ENCODE measurements around the gene PTH2. TPM values are rescaled to one million over a fixed set of nuclear protein-coding genes. Genes with fewer than 3 reads are reported as not detected.

PTH2 gene
- total RNA-seq, 1 donor from 2014 or later, result not detected

Other genes starting within 250 kb of the PTH2 start
- gene SLC6A16, start 98.2 kb downstream of the PTH2 start, total RNA-seq, result not detected
- 7.8 TPM for gene CD37, start 88.0 kb downstream of the PTH2 start, total RNA-seq
- gene TEAD2, start 61.0 kb downstream of the PTH2 start, total RNA-seq, result 31.3 TPM
- 0.52 TPM for gene DKKL1, start 59.6 kb downstream of the PTH2 start, total RNA-seq
- gene KASH5, start 35.2 kb downstream of the PTH2 start, total RNA-seq, result not detected
- gene GFY, start 1.9 kb upstream of the PTH2 start, total RNA-seq, result not detected
- gene SLC17A7, start 18.1 kb upstream of the PTH2 start, total RNA-seq, result 1.0 TPM
- 56.4 TPM for gene PIH1D1, start 28.4 kb upstream of the PTH2 start, total RNA-seq
- gene ALDH16A1, start 29.8 kb upstream of the PTH2 start, total RNA-seq, result 20.9 TPM
- gene FLT3LG, start 50.8 kb upstream of the PTH2 start, total RNA-seq, result 0.52 TPM
- 4,175 TPM for gene RPL13A, start 64.2 kb upstream of the PTH2 start, total RNA-seq
- gene RPS11, start 73.0 kb upstream of the PTH2 start, total RNA-seq, result 5,888 TPM
- 114 TPM for gene FCGRT, start 89.2 kb upstream of the PTH2 start, total RNA-seq
- 48.5 TPM for gene RCN3, start 104.6 kb upstream of the PTH2 start, total RNA-seq
- 73.1 TPM for gene NOSIP, start 157.1 kb upstream of the PTH2 start, total RNA-seq
- not detected for gene PRRG2, start 157.9 kb upstream of the PTH2 start, total RNA-seq
- 3.1 TPM for gene PRR12, start 167.7 kb upstream of the PTH2 start, total RNA-seq
- gene RRAS, start 216.7 kb upstream of the PTH2 start, total RNA-seq, result 4.2 TPM
- gene SCAF1, start 218.8 kb upstream of the PTH2 start, total RNA-seq, result 8.4 TPM
- gene IRF3, start 242.4 kb upstream of the PTH2 start, total RNA-seq, result 31.3 TPM
- gene BCL2L12, start 242.5 kb upstream of the PTH2 start, total RNA-seq, result 4.7 TPM